ENCODE data around the gene SIK2.
"Not testable (repeated sequence)": the region's sequence is repeated elsewhere in the genome, so short reads cannot be mapped to it uniquely, and the experiment has no call there.

The SIK2 gene

GRCh38 chr11:111629499-111629898 is 27.2 kb downstream of the SIK2 start:
- DNase-seq = no peak

- no peak for DNase-seq
These were observed 28.9 kb downstream of the SIK2 start for GRCh38 chr11:111631024-111631665.

- no peak for DNase-seq
These were observed 29.4 kb downstream of the SIK2 start for GRCh38 chr11:111631666-111632039.

- DNase-seq = no peak
These were observed 30.4 kb downstream of the SIK2 start for GRCh38 chr11:111632516-111633220.

GRCh38 chr11:111633248-111633647 is 31.0 kb downstream of the SIK2 start:
- DNase-seq = no peak

GRCh38 chr11:111633756-111634362 is 31.6 kb downstream of the SIK2 start:
- no peak for DNase-seq

GRCh38 chr11:111634981-111635705 is 32.9 kb downstream of the SIK2 start:
- no peak for DNase-seq

GRCh38 chr11:111635706-111636045 is 33.4 kb downstream of the SIK2 start:
- no peak for DNase-seq

GRCh38 chr11:111637885-111638284 is 35.6 kb downstream of the SIK2 start:
- no peak for DNase-seq

GRCh38 chr11:111639226-111639925 is 37.1 kb downstream of the SIK2 start:
- no peak for DNase-seq

- no peak for DNase-seq
These were observed 39.2 kb downstream of the SIK2 start for GRCh38 chr11:111641339-111642015.

- no peak for DNase-seq
These were observed 40.3 kb downstream of the SIK2 start for GRCh38 chr11:111642542-111642941.

- DNase-seq = no peak
These were observed 42.7 kb downstream of the SIK2 start for GRCh38 chr11:111644922-111645321.

GRCh38 chr11:111645657-111646316 is 43.5 kb downstream of the SIK2 start:
- no peak for DNase-seq

GRCh38 chr11:111651336-111651735 is 49.1 kb downstream of the SIK2 start:
- DNase-seq = not testable (repeated sequence)

GRCh38 chr11:111652184-111652583 is 49.9 kb downstream of the SIK2 start:
- DNase-seq = no peak

- DNase-seq = peak in 1 of 2 experiments; percentile 16
These were observed 52.4 kb downstream of the SIK2 start for GRCh38 chr11:111654601-111655000.

GRCh38 chr11:111655924-111656323 is 53.7 kb downstream of the SIK2 start:
- DNase-seq = no peak

- DNase-seq = not testable (repeated sequence)
These were observed 55.7 kb downstream of the SIK2 start for GRCh38 chr11:111657905-111658304.

GRCh38 chr11:111658493-111658892 is 56.2 kb downstream of the SIK2 start:
- not testable (repeated sequence) for DNase-seq

- no peak for DNase-seq
These were observed 57.2 kb downstream of the SIK2 start for GRCh38 chr11:111659201-111660115.
